Pancreas (tissue), 10 donors: Measurements from ENCODE around the gene ABCC1. TPM values are rescaled to one million over a fixed set of nuclear protein-coding genes. Genes with fewer than 3 reads are reported as not detected.
"Not testable (repeated sequence)": the region's sequence is repeated elsewhere in the genome, so short reads cannot be mapped to it uniquely, and the experiment has no call there.

Experiments used
- ATAC-seq, 4 donors: fragments of 200-7000 bp; cut with Tn5 transposase; one replicate each; pipeline versions ENCODE4 v1.8.0 to v1.9.1; 2020; ENCODE audit warnings: mild to moderate bottlenecking in 4 of 4, moderate library complexity in 4 of 4
- DNase-seq, 6 donors: peaks; one replicate each; pipeline ENCODE4 v3.0.0-alpha.2; 2020
- FAIRE-seq: peaks from 2 replicates; lab custom pipeline; 2012; peaks lifted over from hg19 to GRCh38; lab: Jason Lieb, UNC
- H3K27ac ChIP-seq, 4 donors: fragments of 200-600 bp; sonication (generic); 1 replicate in 3 of 4; 2 replicates in 1 of 4; pipeline versions ENCODE4 v1.5.0 to v1.8.0; 2020
- H3K27me3 ChIP-seq, 4 donors: fragments of 200-600 bp; one replicate each; pipeline ENCODE4 v1.8.0; 2021
- H3K36me3 ChIP-seq, 3 donors: fragments of 200-600 bp; sonication (generic) in 1 of 3; one replicate each; pipeline versions ENCODE4 v1.5.0 to v1.8.0; 2020 to 2021
- H3K4me1 ChIP-seq, 3 donors: fragments of 200-600 bp; one replicate each; pipeline ENCODE4 v1.8.0; 2021
- H3K4me3 ChIP-seq, 4 donors: fragments of 200-600 bp; sonication (generic) in 2 of 4; one replicate each; pipeline versions ENCODE4 v1.5.0 to v1.8.0; 2020 to 2021
- H3K9me3 ChIP-seq, 4 donors: fragments of 200-600 bp; one replicate each; pipeline ENCODE4 v1.8.0; 2021
- CTCF ChIP-seq, 4 donors: fragments of 200-600 bp; sonication (generic) in 3 of 4; IDR thresholded peaks; one replicate each; pipeline versions ENCODE4 v1.5.0 to v1.8.0; 2021; ENCODE audit warnings: antibody characterized with exemption in 4 of 4
- WGBS, 2 donors: extraction: QIAGEN DNeasy Blood & Tissue Kit; methylation state at CpG; one replicate each; pipeline ENCODE4 v1.1.7; 2013; 5-methylcytosine and 5-hydroxymethylcytosine counted together
- intact Hi-C, 3 donors: fragments of 100-400 bp; cut with DNase I; formaldehyde crosslinking; loops; one replicate each; pipeline versions ENCODE4 v1.11.1 to v1.14.2; 2022
- polyA plus RNA-seq, 2 donors: library from polyadenylated mRNA; stranded (reverse); fragments of 200-250 nt; gene quantifications; one replicate each; pipeline ENCODE4 v1.2.3, GENCODE V29; 2013
- total RNA-seq, 6 donors: library from RNA; stranded (reverse); fragmentation: NEBNext Ultra II Directional in 4 of 6; extraction: Animal tissue kit (Norgen Biotek cat#: 25700) in 4 of 6; gene quantifications; one replicate each; pipeline versions ENCODE4 v1.2.1 to v1.2.4, GENCODE V29; 2021 to 2023
- donor health status: healthy with polysubstance abuse.
- donor health status: DM: no; HTN: no; CAD: no; lungs with moderate emphysema.
- donor health status: DM: no; HTN: no; CAD: no.
- donor health status: control.
- donor health status: control.
- donor health status: Bipolar disorder and iron deficiency.
- donor health status: DM: yes; HTN: yes; CAD: no.
- donor health status: DM: no; HTN: no; CAD: no.
- donor health status: DM: no; HTN: no; CAD: no.
- donor health status: DM: yes; HTN: yes; CAD: no.

ABCC1 gene
- total and polyA plus RNA-seq, 8 donors, result 8.5 to 16.8 (median 12.0) TPM

- ATAC-seq (no peak), DNase-seq (no peak), FAIRE-seq (no peak)
- Histone ChIP-seq H3K4me3 (no peak overlapping the region), H3K36me3 (no peaks in the 10 kb centered on the region), H3K9me3 (no peaks in the 10 kb centered on the region), H3K4me1 (peaks cover 0 to 14% (median 9%) of the 10 kb centered on the region in 3 donors), H3K27ac (no peak overlapping the region), H3K27me3 (no peaks in the 10 kb centered on the region)
- WGBS, 2 donors, result 87 to 88% methylated on average over 5 of the region's 5 CpGs
- TF ChIP-seq CTCF (IDR thresholded peaks at IDR 0.05), result no peak
- intact Hi-C loops, result loop anchor here in 1 of 3 donors (10.0 kb wide), 1 partner anchor 370 kb away; no protein-coding TSS in a partner anchor
These were observed 195.9 kb downstream of the ABCC1 start for GRCh38 chr16:16145286-16145685.

GRCh38 chr16:16146380-16147315 is 197.2 kb downstream of the ABCC1 start:
- intact Hi-C loops, result loop anchor here in 1 of 3 donors (10.0 kb wide), 1 partner anchor 372 kb away; no protein-coding TSS in a partner anchor
- H3K4me1 ChIP-seq, result peaks cover 6 to 13% (median 10%) of the 10 kb centered on the region in 3 donors
- H3K36me3 ChIP-seq, result no peaks in the 10 kb centered on the region
- no peak overlapping the region for H3K4me3 ChIP-seq
- FAIRE-seq, result no peak
- peak in 2 of 6 donors; percentile 16 to 57 for DNase-seq
- no peak for TF ChIP-seq CTCF (IDR thresholded peaks at IDR 0.05)
- H3K9me3 ChIP-seq, result no peaks in the 10 kb centered on the region
- 55 to 56% methylated on average over 14 of the region's 14 CpGs for WGBS, 2 donors
- H3K27me3 ChIP-seq, result no peaks in the 10 kb centered on the region
- ATAC-seq, result no peak
- H3K27ac ChIP-seq, result no peak overlapping the region

GRCh38 chr16:16147316-16147999 is 198.0 kb downstream of the ABCC1 start:
- DNase-seq (no peak), ATAC-seq (no peak), FAIRE-seq (no peak)
- no peak overlapping the region for H3K27ac ChIP-seq
- H3K4me3 ChIP-seq, result no peak overlapping the region
- H3K36me3 ChIP-seq, result no peaks in the 10 kb centered on the region
- intact Hi-C loops, result loop anchor here in 1 of 3 donors (10.0 kb wide), 1 partner anchor 373 kb away; no protein-coding TSS in a partner anchor
- no peak for TF ChIP-seq CTCF (IDR thresholded peaks at IDR 0.05)
- peaks cover 6 to 13% (median 9%) of the 10 kb centered on the region in 3 donors for H3K4me1 ChIP-seq
- WGBS, 2 donors, result 84 to 87% methylated on average over 17 of the region's 17 CpGs
- H3K9me3 ChIP-seq, result no peaks in the 10 kb centered on the region
- H3K27me3 ChIP-seq, result no peaks in the 10 kb centered on the region

GRCh38 chr16:16148000-16148599 is 198.7 kb downstream of the ABCC1 start:
- not testable (repeated sequence) for H3K27me3 ChIP-seq, FAIRE-seq, H3K9me3 ChIP-seq, H3K4me3 ChIP-seq, DNase-seq, ATAC-seq, H3K36me3 ChIP-seq, H3K27ac ChIP-seq
- WGBS, 2 donors, result 68 to 74% methylated on average over 15 of the region's 15 CpGs
- intact Hi-C loops, result loop anchor here in 1 of 3 donors (10.0 kb wide), 1 partner anchor 373 kb away; no protein-coding TSS in a partner anchor
- H3K4me1 ChIP-seq, result peaks cover 6 to 13% (median 9%) of the 10 kb centered on the region in 3 donors

- FAIRE-seq (no peak), DNase-seq (no peak), ATAC-seq (peak in 1 of 4 donors; percentile 17)
- H3K4me3 ChIP-seq, result no peak overlapping the region
- intact Hi-C loops, result loop anchor here in 1 of 3 donors (10.0 kb wide), 1 partner anchor 374 kb away; no protein-coding TSS in a partner anchor
- no peak overlapping the region for H3K27ac ChIP-seq
- no peaks in the 10 kb centered on the region for H3K9me3 ChIP-seq
- no peaks in the 10 kb centered on the region for H3K27me3 ChIP-seq
- no peak for TF ChIP-seq CTCF (IDR thresholded peaks at IDR 0.05)
- 34 to 37% methylated on average over 9 of the region's 9 CpGs for WGBS, 2 donors
- no peaks in the 10 kb centered on the region for H3K36me3 ChIP-seq
- H3K4me1 ChIP-seq, result peaks cover 6 to 13% (median 9%) of the 10 kb centered on the region in 3 donors
These were observed 199.3 kb downstream of the ABCC1 start for GRCh38 chr16:16148755-16149154.
